SKM-1 treated with dmso at 0.1 percent for 144 hours (cell line): ENCODE results near the gene SLC9C1.
A peak's percentile ranks its signal among the peaks of the same experiment; 100 is the strongest.

Source experiments
- DNase-seq: peaks from one replicate; lab custom pipeline; 2025; ENCODE audit not compliant: unreplicated experiment; lab: John Stamatoyannopoulos, UW

The SLC9C1 gene

DNA sequence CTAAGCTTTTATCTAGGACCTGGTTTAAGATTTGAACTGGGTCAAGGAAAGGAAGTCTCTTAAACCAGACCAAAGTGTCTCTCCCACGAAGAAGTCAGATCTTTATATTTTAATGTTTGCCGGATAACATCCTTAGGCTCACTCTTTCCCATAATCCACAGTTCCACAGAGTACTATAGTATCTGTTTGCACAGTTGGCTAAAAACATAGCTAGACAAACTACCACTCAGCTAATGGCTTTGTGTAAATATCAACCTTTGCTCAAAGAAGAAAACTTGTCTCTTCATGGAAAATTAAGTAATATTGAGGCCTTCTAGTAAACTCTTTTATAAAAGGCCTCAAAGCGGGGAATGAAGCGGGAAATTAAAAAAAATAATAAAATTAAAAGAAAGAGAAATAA is 13.5 kb upstream of the SLC9C1 start:
- no peak for DNase-seq

DNA sequence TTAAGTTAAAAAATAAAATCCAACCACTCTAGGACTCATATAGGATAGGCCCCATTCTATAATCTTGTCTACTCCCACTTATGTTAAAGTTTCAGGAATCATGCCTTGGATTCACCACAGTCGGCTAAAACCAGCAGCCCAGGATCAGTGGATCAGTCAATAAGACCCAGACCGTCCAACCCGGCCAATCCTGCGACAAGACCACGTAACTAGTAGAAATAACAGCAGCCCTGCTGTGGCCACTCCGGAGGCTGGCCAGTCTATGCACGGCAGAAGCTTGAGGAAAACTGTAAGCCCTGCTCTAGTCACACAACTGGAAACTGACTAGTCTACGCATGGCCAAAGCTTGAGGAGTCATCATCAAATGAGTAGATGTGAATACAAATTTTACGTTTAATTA is 12.8 kb upstream of the SLC9C1 start:
- DNase-seq, result no peak

DNA sequence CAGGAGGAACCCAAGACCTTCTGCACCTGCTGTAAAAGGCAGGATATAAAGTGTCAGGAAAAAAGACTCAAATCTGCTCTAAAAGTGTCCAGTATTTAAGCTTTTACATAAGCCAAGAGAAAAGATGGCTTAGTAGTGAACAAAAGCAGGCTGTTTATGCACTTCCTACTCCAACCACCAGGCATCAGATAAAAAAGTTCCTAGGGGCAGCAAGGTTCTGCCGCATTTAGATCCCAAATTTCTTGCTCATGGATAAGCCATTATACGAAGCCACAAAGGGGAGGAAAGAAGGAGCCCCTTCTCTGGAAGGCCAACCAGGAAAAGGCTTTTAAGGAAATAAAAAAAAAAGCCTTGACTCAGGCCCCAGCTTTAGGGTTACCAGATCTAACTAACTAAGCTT is 10.6 kb upstream of the SLC9C1 start:
- DNase-seq, result no peak

DNA sequence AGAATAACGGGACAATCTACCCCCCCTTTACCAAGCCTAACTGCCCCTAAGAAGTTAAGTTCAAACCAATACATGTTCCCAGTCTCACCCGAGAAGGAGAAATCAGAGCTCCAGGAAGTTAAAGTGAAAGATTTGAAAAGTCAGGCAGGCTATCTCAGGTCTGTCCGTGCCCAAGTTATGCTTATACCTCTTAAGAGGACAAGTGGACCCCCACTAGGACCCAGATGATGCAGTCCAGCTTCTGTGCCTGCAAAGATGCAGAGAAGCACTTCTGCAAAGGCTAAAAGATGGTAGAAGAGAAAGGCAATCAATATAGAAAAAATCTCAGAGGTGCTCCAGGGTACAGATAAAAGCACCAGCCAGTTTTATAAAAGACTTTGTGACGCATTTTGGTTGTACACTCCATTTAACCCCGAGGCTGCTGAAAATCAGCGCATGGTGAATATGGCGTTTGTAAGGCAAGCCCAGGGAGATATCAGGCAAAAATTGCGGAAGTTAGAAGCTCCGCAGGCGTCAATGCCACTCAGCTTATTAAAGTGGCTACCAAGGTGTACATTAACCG is 9.8 kb upstream of the SLC9C1 start:
- DNase-seq, result no peak

DNA sequence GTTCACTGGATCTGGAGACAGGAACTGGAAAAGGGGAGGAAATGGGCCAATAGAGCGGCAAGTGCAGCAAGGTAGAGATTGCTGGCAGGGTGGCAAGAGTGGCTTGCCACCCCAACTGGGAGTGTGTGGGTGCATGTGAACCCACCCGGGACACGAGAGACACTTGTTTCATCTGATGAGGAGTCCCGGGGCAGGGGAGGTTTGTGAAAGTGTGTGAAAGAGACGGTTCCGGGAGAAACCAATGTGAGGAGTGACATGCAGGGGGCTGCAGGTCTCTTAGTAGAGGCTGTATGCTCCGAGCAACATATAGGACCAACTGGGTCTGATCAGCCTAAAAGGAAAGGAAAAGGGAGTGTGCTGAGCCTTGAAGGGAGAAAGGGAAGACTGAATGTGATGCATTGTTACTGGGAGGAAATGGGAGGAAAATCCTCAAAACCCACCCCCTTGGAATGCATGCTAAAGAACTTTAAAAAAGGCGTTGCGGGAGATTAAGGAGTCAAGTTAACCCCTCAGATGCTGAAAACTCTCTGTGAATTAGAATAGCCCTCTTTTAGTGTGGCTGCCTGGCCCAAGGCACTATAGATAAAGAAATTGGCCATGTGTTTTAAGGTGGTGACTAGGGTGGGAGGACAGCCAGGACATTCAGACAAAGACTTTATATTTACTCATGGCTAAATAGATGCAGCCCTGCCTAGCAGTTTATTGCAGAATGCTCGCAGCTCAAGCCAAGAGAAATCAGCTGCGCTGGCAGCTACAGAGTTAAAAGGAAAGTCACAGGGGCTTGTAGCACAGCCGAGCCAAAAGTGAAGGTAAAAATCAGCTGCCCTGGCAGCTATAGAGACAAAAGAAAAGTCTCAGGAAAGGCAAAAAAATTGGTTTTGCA is 9.1 kb upstream of the SLC9C1 start:
- DNase-seq, result no peak

DNA sequence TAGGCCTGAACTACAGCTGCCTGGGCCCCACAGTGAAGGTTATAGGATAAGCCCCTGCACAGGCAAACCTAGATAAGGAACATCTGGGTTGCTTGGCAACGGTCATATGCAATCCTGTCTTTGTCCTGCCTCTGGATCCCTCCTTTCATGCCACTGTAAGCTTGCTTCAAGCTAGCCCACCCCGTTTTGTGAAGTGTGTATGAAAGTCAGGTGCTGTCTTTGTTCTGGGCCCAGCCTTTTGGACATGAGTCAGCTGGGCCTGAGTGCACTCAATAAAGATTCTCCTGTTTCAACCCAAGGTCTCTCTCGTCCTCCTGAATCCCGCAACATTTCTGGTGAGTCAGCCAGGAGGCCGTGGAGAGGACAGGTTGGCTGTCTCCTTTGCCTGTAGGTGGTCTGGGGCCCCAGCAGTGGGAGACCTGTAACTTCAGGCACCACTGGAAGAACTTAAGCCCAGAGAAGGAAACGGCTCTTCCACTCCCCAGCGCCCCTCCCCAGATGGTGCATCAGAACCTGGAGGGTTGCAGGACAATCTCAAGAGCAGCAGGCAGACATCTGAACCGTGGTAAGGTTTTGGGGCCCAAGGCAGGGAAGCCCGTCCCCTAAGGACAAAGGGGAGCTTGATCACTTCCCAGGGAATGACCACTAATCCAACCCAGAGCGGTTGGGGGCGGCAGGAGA is 8.3 kb upstream of the SLC9C1 start:
- no peak for DNase-seq

DNA sequence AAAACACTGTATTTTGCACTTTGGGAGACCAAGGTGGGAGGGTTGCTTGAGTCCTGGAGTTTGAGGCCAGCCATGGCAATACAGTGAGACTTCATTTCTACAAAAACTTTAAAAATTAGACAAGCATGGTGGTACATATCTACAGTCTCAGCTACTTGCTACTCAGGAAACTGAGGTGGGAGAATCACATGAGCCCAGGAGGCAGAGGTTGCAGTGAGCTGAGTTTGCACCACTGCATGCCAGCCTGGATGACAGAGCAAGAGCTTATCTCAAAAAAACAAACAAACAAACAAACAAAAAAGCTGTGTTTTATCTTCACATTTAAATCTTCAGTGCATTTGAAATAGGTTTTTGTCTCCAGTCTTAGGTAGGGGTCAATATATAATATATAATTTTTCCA is 4.8 kb upstream of the SLC9C1 start:
- no peak for DNase-seq

DNA sequence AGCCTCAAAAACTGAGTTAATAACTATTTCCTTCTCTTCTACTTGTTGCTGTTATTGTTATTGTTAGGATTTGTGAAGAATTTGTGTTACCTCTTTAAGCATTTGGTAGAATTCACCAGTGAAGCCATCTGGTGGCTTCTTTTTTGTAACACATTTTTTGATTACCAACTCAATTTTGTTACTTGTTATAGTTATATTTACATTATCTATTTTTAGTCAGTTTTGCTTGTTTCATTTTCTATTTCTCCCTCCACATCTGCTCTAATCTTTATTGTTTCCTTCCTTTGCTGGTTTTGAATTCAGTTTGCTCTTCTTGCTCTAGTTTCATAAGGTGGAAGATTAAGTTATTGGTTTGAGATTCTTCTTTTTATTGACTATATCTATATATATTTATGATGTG is 3.7 kb upstream of the SLC9C1 start:
- DNase-seq, result no peak

DNA sequence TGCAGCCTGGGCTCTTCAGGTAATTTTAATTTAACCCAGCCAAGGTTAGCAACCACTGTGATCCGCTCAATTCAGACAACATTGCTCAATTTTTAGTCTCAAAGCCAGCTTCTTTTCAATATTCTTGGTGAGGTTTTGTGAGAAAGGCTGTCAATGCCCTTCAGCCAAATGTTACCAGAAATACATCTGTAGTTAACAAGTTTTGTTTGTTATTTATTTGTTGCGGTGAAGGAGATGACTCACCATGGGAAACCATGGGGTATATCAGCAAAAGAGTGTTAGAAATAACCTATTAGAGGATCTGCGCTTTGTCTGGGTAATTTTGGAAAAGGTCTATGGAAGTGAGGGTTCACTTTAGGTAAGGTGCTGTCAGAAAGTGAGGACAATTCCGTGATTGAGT is 5.0 kb downstream of the SLC9C1 start:
- no peak for DNase-seq

DNA sequence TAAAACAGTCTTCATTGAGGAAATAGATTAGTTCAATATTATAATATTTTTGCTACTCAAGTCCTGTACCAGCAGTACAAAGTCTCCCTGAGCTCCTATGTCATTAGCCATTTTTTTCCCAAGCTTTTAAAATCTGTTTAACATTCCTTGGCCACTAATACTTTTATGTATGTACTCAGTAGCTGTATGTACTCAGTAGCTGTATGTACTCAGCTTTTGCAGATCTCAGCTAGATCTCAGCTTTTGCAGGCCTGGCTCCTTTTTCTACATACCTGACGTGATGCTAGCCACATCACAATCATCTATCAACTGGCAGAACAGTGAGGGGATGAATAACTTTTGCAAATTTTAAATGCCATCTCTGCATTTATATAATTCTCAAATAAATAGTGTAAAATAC is 13.8 kb downstream of the SLC9C1 start:
- DNase-seq, result no peak

DNA sequence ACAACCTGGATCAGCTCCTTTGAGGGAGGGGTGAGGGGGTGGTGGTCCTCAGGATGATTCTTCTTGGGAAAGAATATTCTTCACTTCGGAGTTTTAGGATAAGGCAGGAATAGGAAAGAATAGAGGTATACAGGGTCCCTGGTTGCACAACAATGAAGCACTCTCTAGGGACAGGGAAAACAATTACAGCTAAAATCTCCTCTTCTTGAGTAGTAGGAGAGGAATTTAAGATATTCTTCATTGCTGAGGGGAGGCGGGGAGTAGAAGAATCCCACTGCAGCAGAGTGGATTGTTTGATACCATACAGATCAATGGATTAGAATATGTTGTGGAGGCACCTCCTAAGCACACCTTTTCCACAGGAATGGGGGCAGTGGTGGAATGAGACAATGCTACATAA is 20.5 kb downstream of the SLC9C1 start:
- DNase-seq, result no peak

DNA sequence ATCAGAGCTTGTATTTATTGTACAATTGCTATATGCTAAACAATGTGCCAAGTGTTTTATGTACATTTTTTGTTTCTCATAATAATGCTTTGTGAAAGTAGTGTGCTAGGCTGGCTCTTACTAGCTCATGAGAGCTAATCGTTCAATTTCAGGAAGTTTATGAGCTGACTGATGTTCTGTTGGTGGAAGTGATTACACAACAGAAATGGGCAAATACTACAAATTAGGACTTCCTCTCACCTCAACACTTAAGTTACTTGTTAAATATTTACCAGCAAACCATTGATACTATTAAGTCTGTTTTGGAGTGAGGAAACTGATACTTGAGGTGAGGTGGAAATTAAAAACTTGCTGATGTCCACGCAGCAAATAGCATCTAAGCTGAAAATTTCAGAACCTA is 32.3 kb downstream of the SLC9C1 start:
- peak; percentile 45 for DNase-seq

DNA sequence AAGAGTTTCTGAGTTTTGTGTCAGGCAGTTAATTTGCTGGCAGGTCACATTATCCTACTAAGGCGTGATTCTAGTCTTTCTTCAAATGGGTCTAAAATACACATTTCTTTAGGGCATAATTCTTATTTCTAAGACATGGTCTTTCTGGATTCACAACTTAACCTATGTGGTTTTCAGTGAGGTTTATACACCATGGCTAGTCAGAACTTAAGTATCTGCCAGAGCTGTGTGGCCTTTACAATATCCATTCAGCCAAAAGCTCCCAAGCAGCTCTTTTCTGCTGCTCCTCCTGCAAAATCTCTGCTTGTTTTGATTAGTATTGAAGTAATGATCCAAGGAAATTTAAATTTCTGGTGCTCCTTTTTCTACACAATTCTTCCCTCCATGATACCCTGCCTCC is 33.5 kb downstream of the SLC9C1 start:
- DNase-seq, result no peak

DNA sequence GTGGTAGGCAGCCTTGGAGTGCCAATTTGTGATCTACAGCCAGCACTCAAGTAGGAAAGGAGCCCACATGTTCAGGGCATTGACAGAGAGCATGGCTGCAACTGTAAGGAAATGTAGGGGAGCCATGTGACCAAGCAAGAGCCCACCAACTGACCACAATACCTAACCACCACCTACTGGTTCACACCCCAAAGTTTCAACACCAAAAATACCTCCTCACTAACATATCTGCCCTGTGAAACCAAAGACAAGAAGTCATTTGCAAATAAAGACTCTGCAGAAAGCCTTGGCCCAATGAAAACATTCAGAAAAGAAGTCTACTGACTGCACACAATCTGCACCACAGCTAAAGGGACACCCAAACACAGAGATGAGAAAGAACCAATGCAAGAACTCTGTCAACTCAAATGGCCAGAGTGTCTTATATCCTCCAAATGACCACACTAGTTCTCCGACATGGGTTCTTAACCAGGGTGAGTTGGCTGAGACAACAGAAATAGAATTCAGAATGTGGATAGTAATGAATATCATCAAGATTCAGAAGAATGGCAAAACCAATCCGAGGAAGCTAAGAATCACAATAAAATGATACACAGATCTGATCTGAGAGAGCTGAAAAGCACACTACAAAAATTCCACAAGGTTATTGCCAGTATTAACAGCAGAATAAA is 40.6 kb downstream of the SLC9C1 start:
- no peak for DNase-seq

DNA sequence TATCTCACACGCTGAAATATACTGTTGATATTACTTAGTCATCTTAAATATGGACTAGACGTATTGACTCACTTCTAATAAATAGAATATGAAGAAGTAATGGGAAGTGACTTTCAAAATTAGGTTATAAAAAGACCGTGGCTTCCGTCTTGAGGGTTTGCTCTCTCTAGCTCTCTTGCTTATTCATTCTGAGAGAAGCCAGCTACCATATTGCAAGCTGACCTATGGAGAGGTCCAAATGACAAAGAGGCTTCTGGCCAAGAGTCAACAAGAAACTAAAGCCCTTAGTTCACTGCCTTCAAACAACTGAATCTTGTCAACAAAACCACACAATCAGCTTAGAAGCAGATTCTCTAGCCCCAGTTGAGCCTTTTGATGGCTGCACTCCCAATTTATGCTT is 46.1 kb downstream of the SLC9C1 start:
- DNase-seq, result no peak

DNA sequence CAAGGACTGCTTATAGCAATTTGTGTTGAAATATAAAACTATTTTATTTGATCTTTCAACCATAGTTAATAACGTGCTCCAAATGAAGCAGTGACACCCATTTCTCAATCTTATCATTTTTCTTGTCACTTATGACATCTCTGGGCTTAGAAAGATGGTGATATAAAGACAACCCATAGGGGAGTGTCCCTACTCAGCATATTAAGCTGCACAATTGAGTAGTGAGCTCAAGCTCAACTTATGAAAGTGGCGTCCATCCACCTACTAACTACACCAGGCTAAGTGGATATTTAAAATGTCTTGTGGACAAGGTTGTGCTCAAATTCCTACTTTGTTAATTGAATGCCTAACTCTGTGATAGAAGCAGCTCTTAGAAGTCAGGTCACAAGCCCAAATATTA is 46.7 kb downstream of the SLC9C1 start:
- no peak for DNase-seq

DNA sequence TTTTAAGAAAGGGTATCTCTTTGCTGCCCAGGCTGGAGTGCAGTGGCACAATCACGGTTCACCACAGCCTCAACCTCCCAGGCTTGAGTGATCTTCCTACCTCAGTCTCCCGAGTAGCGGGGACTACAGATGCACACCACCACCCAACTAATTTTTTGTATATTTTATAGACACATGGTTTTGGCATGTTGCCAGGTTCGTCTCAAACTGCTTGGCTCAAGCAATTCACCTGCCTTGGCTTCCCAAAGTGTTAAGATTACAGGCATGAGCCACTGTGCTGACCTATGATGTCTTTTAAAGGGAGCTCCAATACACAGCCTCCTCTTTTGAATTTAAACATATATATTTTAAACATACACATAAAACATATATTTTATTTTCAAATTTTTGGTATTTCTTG is 60.9 kb downstream of the SLC9C1 start:
- no peak for DNase-seq

DNA sequence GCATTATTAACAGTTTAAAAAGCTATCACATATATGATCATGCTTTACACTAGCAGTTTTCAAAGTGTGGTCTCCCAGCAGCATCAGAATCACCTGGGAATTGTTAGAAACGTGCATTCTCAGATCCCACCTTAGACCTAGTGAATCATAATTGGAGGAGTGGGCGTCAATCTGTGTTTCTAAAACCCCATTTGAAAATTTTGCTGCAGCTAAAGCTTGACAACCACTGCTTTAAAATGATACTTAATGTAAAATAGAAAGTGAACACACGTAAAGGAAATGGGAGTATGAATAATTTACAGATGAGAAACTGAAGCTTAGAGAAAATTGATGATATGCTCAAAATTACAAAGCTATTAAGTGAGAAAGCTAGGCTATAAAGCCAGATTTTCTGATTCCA is 62.3 kb downstream of the SLC9C1 start:
- no peak for DNase-seq

DNA sequence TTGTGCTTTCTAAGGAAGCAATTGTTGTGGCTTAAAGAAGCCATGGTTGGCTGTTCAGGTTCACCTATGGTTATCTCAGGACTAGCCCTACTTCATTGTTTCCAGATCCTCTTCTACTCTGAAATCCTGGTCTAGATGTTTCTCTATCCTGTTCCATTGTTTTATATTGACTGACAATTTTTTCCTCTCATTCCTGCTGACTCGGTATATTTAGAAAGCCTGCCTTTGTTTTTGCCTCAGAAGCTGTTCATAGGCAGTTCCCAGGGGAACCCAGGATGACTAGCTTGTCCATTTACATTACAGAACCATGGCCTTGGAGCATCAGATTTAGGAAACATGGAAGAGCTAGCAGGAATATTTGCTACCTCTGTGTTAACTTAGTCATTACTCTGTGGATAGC is 64.0 kb downstream of the SLC9C1 start:
- no peak for DNase-seq

DNA sequence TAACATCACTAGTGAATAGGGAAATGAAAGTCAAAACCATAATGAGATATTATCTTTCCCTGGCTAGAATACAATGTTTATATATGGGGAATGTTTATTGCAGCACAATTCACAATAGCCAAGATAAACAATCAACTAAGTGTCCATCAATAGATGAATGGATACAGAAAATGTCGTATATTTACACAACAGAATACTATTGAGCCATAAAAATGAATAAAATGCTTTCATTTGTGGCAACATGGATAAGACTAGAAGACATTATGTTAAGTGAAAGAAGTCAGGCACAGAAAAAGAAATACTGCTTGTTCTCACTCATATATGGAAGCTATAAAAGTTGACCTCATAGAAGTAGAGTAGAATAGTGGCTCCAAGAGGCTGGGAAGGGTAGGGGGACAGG is 65.2 kb downstream of the SLC9C1 start:
- no peak for DNase-seq

DNA sequence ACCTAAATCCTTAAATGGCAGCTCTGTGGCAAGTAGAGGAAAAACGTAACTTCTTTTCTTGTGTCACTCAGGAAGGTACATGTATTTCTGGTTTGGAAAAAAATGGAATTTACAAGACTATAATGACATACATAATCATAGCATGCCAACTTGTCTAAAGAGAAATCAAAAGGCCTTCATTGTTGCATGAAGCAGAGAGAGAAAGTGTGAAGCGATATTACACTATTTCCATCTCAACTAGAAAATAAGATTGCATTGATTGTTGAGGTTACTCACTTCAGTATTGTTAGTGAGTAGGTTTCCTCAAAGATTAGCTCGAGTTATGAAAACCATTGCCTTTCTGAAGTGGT is 93.7 kb downstream of the SLC9C1 start:
- no peak for DNase-seq
